Hematopoietic multipotent progenitor cell (in vitro differentiated cells): ENCODE data around the gene TTLL9. TPM values are rescaled to one million over a fixed set of nuclear protein-coding genes. Genes with fewer than 3 reads are reported as not detected.
"Not testable (repeated sequence)": the region's sequence is repeated elsewhere in the genome, so short reads cannot be mapped to it uniquely, and the experiment has no call there.

ENCODE experiments used
- DNase-seq, 3 donors: peaks; one replicate each; pipeline ENCODE4 v3.0.0-alpha.2; 2011 to 2015; ENCODE audit warnings: low read depth in 2 of 3, low spot score in 2 of 3
- total RNA-seq: library from RNA; depleted of rRNA; stranded (reverse); fragments of >200 nt; gene quantifications from one replicate; pipeline ENCODE4 v1.2.3, GENCODE V29; 2012

Gene TTLL9
- total RNA-seq, 1 donor, result 0.54 TPM

GRCh38 chr20:31914170-31914569 is 43.7 kb downstream of the TTLL9 start:
- no peak for DNase-seq

- DNase-seq, result no peak
Observed at GRCh38 chr20:31915491-31916280, 45.3 kb downstream of the TTLL9 start.

- no peak for DNase-seq
Observed at GRCh38 chr20:31916708-31917107, 46.3 kb downstream of the TTLL9 start.

GRCh38 chr20:31917962-31918412 is 47.6 kb downstream of the TTLL9 start:
- DNase-seq, result peak in 2 of 3 donors; percentile 18 to 65

- no peak for DNase-seq
Observed at GRCh38 chr20:31918466-31919105, 48.2 kb downstream of the TTLL9 start.

- DNase-seq, result no peak
Observed at GRCh38 chr20:31919410-31920155, 49.1 kb downstream of the TTLL9 start.

- no peak for DNase-seq
Observed at GRCh38 chr20:31920275-31920855, 49.9 kb downstream of the TTLL9 start.

- DNase-seq, result not testable (repeated sequence)
Observed at GRCh38 chr20:31921480-31921879, 51.0 kb downstream of the TTLL9 start.

GRCh38 chr20:31922181-31922580 is 51.7 kb downstream of the TTLL9 start:
- DNase-seq, result no peak

- DNase-seq, result no peak
Observed at GRCh38 chr20:31922588-31922987, 52.2 kb downstream of the TTLL9 start.

- DNase-seq, result peak in 1 of 3 donors; percentile 35
Observed at GRCh38 chr20:31923388-31924331, 53.2 kb downstream of the TTLL9 start.

GRCh38 chr20:31924561-31924960 is 54.1 kb downstream of the TTLL9 start:
- DNase-seq, result no peak

GRCh38 chr20:31925631-31926030 is 55.2 kb downstream of the TTLL9 start:
- no peak for DNase-seq

GRCh38 chr20:31926493-31926892 is 56.1 kb downstream of the TTLL9 start:
- DNase-seq, result no peak

GRCh38 chr20:31927627-31928159 is 57.3 kb downstream of the TTLL9 start:
- DNase-seq, result no peak

GRCh38 chr20:31929631-31930030 is 59.2 kb downstream of the TTLL9 start:
- not testable (repeated sequence) for DNase-seq

GRCh38 chr20:31930779-31931178 is 60.3 kb downstream of the TTLL9 start:
- DNase-seq, result no peak

GRCh38 chr20:31933698-31934097 is 63.3 kb downstream of the TTLL9 start:
- no peak for DNase-seq

- DNase-seq, result no peak
Observed at GRCh38 chr20:31934491-31934890, 64.1 kb downstream of the TTLL9 start.
